ENCODE measurements around the gene JAG1.

Gene JAG1

DNA sequence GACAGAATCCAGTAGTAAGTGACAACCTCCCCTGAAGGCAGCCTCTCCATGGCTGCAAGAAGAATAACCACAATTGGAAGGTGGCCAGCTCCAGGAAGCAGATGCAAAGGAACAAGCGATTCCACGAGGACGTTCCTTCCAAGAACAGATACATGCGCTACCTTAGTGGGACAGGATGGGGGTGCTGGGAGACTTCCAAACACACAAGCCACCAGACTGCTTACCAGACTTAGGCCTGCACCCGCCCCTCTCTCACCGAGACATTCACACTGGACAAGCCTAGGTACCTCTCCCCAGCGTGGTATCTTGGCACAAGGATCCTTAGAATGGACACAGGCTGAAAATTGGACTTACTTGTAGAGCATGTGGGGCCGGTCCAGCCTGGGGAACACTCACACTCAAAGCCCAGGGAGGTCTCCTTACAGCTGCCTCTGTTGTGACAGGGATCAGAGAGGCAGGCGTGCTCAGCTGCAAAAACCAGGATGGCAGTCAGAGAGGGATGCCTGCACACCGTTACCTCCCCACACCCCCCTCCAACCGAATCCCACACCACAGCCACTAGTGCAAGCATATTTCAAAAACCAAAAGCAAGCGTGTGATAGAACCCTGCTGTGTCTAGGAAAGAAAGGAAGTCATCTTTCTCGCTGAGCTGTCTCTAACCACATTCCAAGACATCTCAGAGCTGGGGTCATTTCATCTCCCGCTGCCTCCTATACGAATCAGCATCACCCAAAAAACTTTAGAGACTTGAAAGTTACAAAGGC lies 22.4 kb downstream of the JAG1 start:
- Histone ChIP-seq H4K91ac (ENCODE audit: low read depth, low read length) (no peak overlapping the region), H3K4me2 (ENCODE audit: low read length) (no peak overlapping the region), H4K12ac (ENCODE audit: low read depth, low read length) (no peak overlapping the region), H3K4me1 (ENCODE audit: control insufficient read depth in 1 of 2, insufficient read depth in 2 of 2, low read length in 2 of 2) (peaks cover 48 to 64% of the 10 kb centered on the region in 2 experiments), H3K4ac (ENCODE audit: low read depth, low read length) (no peak overlapping the region), H3K9me3 (ENCODE audit: insufficient read depth, low read depth, low read length) (no peaks in the 10 kb centered on the region), H3K79me2 (ENCODE audit: control insufficient read depth, insufficient read depth, low read length, poor library complexity) (peaks cover 4% of the 10 kb centered on the region), H2BK120ac (ENCODE audit: insufficient read depth, low read length, poor library complexity) (no peak overlapping the region), H3K36me3 (ENCODE audit: control insufficient read depth in 1 of 2, insufficient read depth in 2 of 2, low read length in 2 of 2) (peaks cover 26 to 56% of the 10 kb centered on the region in 2 experiments), H3K18ac (ENCODE audit: low read length) (no peak overlapping the region), H3K79me1 (ENCODE audit: low read length) (peaks cover 30% of the 10 kb centered on the region), H2AK5ac (ENCODE audit: low read length) (no peak overlapping the region), H3K27me3 (ENCODE audit: insufficient read depth, low read length) (no peaks in the 10 kb centered on the region), H2BK5ac (ENCODE audit: low read depth, low read length, poor library complexity) (no peak overlapping the region), H2AFZ (ENCODE audit: insufficient read depth, low read length, poor library complexity) (no peak overlapping the region), H3K27ac (ENCODE audit: low read depth, low read length) (peak overlapping the region; percentile 5), H3K23ac (ENCODE audit: low read length) (no peak overlapping the region), H4K8ac (ENCODE audit: low read depth, low read length) (no peak overlapping the region), H3K4me3 (ENCODE audit: low read depth, low read length) (no peak overlapping the region), H3K9ac (ENCODE audit: low read length) (peak overlapping the region; percentile 9), H2BK12ac (ENCODE audit: low read length) (no peak overlapping the region), H3K14ac (ENCODE audit: low read length) (no peak overlapping the region)
- DNase-seq: no peak
- no CpG with 5 or more reads among the region's 15 CpGs for WGBS (ENCODE audit: extremely low coverage, insufficient coverage, insufficient read length)

DNA sequence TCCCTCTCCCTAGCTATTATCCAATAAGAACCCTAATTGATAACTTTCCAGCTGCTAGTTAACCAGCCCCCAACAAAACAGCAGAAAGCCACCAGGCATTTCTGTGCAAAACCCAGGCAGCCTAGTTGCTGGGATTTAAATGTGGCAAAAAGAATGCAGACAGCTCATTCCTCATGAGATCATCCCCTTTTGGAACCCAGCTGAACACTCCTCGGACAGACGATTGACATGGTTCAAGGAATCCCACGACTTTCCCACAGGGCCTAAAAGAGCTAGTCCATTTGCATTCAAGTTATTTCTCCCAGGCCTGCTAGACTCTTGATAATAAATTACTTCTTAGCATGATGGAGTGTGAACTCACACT lies 24.0 kb downstream of the JAG1 start:
- Histone ChIP-seq H4K91ac (ENCODE audit: low read depth, low read length) (peak overlapping the region; percentile 25), H2BK12ac (ENCODE audit: low read length) (no peak overlapping the region), H3K79me2 (ENCODE audit: control insufficient read depth, insufficient read depth, low read length, poor library complexity) (peaks cover 4% of the 10 kb centered on the region), H3K23ac (ENCODE audit: low read length) (no peak overlapping the region), H3K4me3 (ENCODE audit: low read depth, low read length) (no peak overlapping the region), H4K8ac (ENCODE audit: low read depth, low read length) (no peak overlapping the region), H2BK120ac (ENCODE audit: insufficient read depth, low read length, poor library complexity) (no peak overlapping the region), H2AFZ (ENCODE audit: insufficient read depth, low read length, poor library complexity) (no peak overlapping the region), H3K36me3 (ENCODE audit: control insufficient read depth in 1 of 2, insufficient read depth in 2 of 2, low read length in 2 of 2) (peaks cover 38 to 72% of the 10 kb centered on the region in 2 experiments), H2BK5ac (ENCODE audit: low read depth, low read length, poor library complexity) (peak overlapping the region; percentile 47), H3K4ac (ENCODE audit: low read depth, low read length) (no peak overlapping the region), H3K4me1 (ENCODE audit: control insufficient read depth in 1 of 2, insufficient read depth in 2 of 2, low read length in 2 of 2) (peaks cover 48 to 57% of the 10 kb centered on the region in 2 experiments), H2AK5ac (ENCODE audit: low read length) (no peak overlapping the region), H3K9me3 (ENCODE audit: insufficient read depth, low read depth, low read length) (no peaks in the 10 kb centered on the region), H3K18ac (ENCODE audit: low read length) (no peak overlapping the region), H3K14ac (ENCODE audit: low read length) (no peak overlapping the region), H4K12ac (ENCODE audit: low read depth, low read length) (no peak overlapping the region), H3K27ac (ENCODE audit: low read depth, low read length) (peak overlapping the region; percentile 71), H3K79me1 (ENCODE audit: low read length) (peaks cover 21% of the 10 kb centered on the region), H3K27me3 (ENCODE audit: insufficient read depth, low read length) (no peaks in the 10 kb centered on the region), H3K4me2 (ENCODE audit: low read length) (no peak overlapping the region), H3K9ac (ENCODE audit: low read length) (no peak overlapping the region)
- DNase-seq: no peak
- no CpG with 5 or more reads among the region's 3 CpGs for WGBS (ENCODE audit: extremely low coverage, insufficient coverage, insufficient read length)

DNA sequence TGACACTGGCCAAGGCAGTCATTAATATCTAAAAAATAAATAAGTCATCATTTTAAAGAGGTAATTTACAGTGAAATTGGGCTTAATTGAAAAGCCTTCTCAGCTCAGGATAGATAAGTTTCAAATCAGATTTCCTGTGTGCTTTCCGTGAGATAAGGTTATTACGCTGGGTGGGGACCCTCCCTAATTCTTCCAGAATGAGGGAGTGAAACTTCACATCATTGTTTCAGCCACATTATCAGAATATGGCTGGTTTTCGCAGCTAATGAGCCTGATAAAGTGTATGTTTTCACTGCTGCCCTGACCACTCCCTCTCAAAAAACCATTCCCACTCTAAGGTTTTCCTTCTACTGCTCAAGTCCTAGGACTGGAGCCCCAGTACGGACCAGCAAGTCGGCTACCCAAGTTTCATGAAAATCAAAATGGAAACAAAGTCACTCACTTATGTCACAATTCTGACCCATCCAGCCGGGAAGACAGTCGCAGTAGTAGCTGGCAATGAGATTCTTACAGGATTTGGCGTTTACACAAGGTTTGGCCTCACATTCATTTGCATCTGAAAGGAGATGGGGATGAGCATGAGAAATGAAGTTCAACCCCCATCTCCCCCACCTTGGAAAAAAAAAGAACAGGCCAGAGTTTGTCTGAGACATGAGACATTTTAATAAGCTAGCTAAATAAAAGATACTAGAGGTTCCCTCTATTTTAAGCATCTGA lies 24.6 kb downstream of the JAG1 start:
- no peak overlapping the region for H3K4me2 ChIP-seq (ENCODE audit: low read length)
- H2BK12ac ChIP-seq (ENCODE audit: low read length): peak overlapping the region; percentile 68
- peak overlapping the region; percentile 6 for H3K18ac ChIP-seq (ENCODE audit: low read length)
- peak overlapping the region; percentile 54 for H4K8ac ChIP-seq (ENCODE audit: low read depth, low read length)
- no peak overlapping the region for H2AFZ ChIP-seq (ENCODE audit: insufficient read depth, low read length, poor library complexity)
- no peak for DNase-seq
- H3K4me3 ChIP-seq (ENCODE audit: low read depth, low read length): no peak overlapping the region
- H3K9ac ChIP-seq (ENCODE audit: low read length): no peak overlapping the region
- H3K14ac ChIP-seq (ENCODE audit: low read length): peak overlapping the region; percentile 55
- H3K23ac ChIP-seq (ENCODE audit: low read length): no peak overlapping the region
- no peaks in the 10 kb centered on the region for H3K27me3 ChIP-seq (ENCODE audit: insufficient read depth, low read length)
- H3K79me2 ChIP-seq (ENCODE audit: control insufficient read depth, insufficient read depth, low read length, poor library complexity): peaks cover 4% of the 10 kb centered on the region
- peaks cover 21% of the 10 kb centered on the region for H3K79me1 ChIP-seq (ENCODE audit: low read length)
- no peak overlapping the region for H3K4ac ChIP-seq (ENCODE audit: low read depth, low read length)
- H2AK5ac ChIP-seq (ENCODE audit: low read length): peak overlapping the region; percentile 2
- no CpG with 5 or more reads among the region's 8 CpGs for WGBS (ENCODE audit: extremely low coverage, insufficient coverage, insufficient read length)
- H4K12ac ChIP-seq (ENCODE audit: low read depth, low read length): no peak overlapping the region
- H3K27ac ChIP-seq (ENCODE audit: low read depth, low read length): peak overlapping the region; percentile 71
- H4K91ac ChIP-seq (ENCODE audit: low read depth, low read length): peak overlapping the region; percentile 5
- H2BK5ac ChIP-seq (ENCODE audit: low read depth, low read length, poor library complexity): peak overlapping the region; percentile 25
- peaks cover 43 to 75% of the 10 kb centered on the region in 2 experiments for H3K36me3 ChIP-seq (ENCODE audit: control insufficient read depth in 1 of 2, insufficient read depth in 2 of 2, low read length in 2 of 2)
- peaks cover 48 to 56% of the 10 kb centered on the region in 2 experiments for H3K4me1 ChIP-seq (ENCODE audit: control insufficient read depth in 1 of 2, insufficient read depth in 2 of 2, low read length in 2 of 2)
- H3K9me3 ChIP-seq (ENCODE audit: insufficient read depth, low read depth, low read length): no peaks in the 10 kb centered on the region
- H2BK120ac ChIP-seq (ENCODE audit: insufficient read depth, low read length, poor library complexity): peak overlapping the region; percentile 37

DNA sequence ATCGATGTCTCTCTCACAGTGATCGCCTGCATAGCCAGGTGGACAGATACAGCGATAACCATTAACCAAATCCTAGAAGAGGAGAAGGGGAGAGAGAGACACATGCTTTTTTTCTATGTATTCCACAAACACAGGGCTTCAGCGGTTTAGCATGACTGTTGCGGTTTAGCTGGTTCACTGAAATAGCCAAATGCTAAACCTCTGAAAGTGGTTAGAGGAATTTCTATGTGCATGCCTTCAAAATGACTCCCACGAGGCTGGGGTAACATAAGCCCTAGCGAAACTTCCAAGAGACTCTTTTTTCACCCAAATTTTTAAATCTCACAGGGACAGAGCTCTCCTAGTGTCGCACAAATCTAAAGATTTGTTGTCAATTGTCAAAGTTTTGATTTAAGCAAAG lies 25.1 kb downstream of the JAG1 start:
- Histone ChIP-seq H3K27ac (ENCODE audit: low read depth, low read length) (peak overlapping the region; percentile 71), H2BK5ac (ENCODE audit: low read depth, low read length, poor library complexity) (peak overlapping the region; percentile 8), H4K91ac (ENCODE audit: low read depth, low read length) (no peak overlapping the region), H3K4me1 (ENCODE audit: control insufficient read depth in 1 of 2, insufficient read depth in 2 of 2, low read length in 2 of 2) (peaks cover 48 to 53% of the 10 kb centered on the region in 2 experiments), H3K9ac (ENCODE audit: low read length) (no peak overlapping the region), H2BK12ac (ENCODE audit: low read length) (no peak overlapping the region), H3K14ac (ENCODE audit: low read length) (no peak overlapping the region), H2AK5ac (ENCODE audit: low read length) (no peak overlapping the region), H3K23ac (ENCODE audit: low read length) (no peak overlapping the region), H3K4ac (ENCODE audit: low read depth, low read length) (no peak overlapping the region), H3K9me3 (ENCODE audit: insufficient read depth, low read depth, low read length) (no peaks in the 10 kb centered on the region), H3K18ac (ENCODE audit: low read length) (no peak overlapping the region), H3K27me3 (ENCODE audit: insufficient read depth, low read length) (no peaks in the 10 kb centered on the region), H3K79me1 (ENCODE audit: low read length) (peaks cover 20% of the 10 kb centered on the region), H3K79me2 (ENCODE audit: control insufficient read depth, insufficient read depth, low read length, poor library complexity) (peaks cover 4% of the 10 kb centered on the region), H2BK120ac (ENCODE audit: insufficient read depth, low read length, poor library complexity) (no peak overlapping the region), H4K8ac (ENCODE audit: low read depth, low read length) (no peak overlapping the region), H3K4me2 (ENCODE audit: low read length) (no peak overlapping the region), H3K36me3 (ENCODE audit: control insufficient read depth in 1 of 2, insufficient read depth in 2 of 2, low read length in 2 of 2) (peaks cover 49 to 79% of the 10 kb centered on the region in 2 experiments), H3K4me3 (ENCODE audit: low read depth, low read length) (no peak overlapping the region), H2AFZ (ENCODE audit: insufficient read depth, low read length, poor library complexity) (no peak overlapping the region), H4K12ac (ENCODE audit: low read depth, low read length) (no peak overlapping the region)
- WGBS (ENCODE audit: extremely low coverage, insufficient coverage, insufficient read length): no CpG with 5 or more reads among the region's 8 CpGs
- DNase-seq: peak; percentile 56 to 84
